ENCODE measurements around the gene CMSS1.

Gene CMSS1

DNA sequence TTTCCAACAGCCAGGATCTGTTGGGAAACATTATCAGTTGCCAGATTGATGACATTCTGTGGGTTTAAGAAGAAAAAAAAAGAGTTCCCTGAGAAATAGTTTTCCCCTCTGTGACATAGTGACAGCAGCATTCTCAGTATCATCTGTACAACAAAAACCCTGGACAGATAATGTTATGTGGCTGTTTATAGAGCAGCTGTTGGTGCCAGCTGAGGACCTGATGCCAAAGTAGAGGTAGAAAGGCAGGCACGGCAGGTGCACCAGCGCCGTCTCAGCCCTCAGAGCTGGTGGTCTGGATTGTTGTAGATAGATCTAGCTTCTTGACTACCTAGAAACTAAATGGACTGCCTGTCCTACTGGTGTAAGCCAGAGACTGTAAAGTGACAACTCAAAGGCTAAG, 352.8 kb downstream of the CMSS1 start:
- H3K9me3 ChIP-seq (ENCODE audit: insufficient read depth, low read depth, low read length) = no peaks in the 10 kb centered on the region

DNA sequence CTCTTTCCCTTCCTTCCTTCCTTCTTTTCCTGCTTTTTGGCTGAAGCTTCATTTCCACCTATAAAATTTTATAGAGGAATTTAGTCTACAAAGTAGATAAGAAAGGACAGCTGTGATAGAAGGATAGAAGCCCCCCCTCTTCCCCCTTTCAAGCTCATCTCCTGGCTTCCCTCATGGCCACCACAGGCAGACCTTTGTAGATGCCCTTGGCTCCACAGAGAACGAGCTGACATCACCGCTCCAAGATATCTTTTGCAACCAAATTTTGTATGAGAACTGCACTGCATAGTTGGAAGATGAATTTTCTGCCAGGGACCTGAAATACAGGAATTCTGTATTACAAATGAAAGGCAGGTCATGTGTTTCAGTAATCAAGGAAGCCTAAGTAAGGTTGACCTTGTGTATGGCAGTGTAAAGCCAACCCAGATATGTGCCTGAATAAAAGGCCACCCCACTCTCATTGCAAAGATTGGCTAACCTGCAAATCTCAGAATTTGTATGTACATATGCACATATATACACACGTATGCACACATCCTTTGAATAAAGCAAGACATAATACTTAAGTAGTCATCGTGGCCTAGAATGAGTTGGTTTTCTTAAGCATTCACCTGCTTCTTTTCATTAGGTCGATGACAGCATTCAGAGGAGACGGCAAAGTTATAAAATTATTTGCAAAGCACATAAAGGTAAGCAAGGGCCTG, 353.7 kb downstream of the CMSS1 start:
- no peak overlapping the region for H2BK12ac ChIP-seq (ENCODE audit: low read length)
- no peak overlapping the region for H2AFZ ChIP-seq (ENCODE audit: insufficient read depth, low read length, poor library complexity)
- H3K4ac ChIP-seq (ENCODE audit: low read depth, low read length) = no peak overlapping the region
- H3K27ac ChIP-seq (ENCODE audit: low read depth, low read length) = no peak overlapping the region
- H4K12ac ChIP-seq (ENCODE audit: low read depth, low read length) = no peak overlapping the region
- H2BK5ac ChIP-seq (ENCODE audit: low read depth, low read length, poor library complexity) = no peak overlapping the region
- no peak overlapping the region for H3K18ac ChIP-seq (ENCODE audit: low read length)
- H3K79me2 ChIP-seq (ENCODE audit: control insufficient read depth, insufficient read depth, low read length, poor library complexity) = no peaks in the 10 kb centered on the region
- H3K27me3 ChIP-seq (ENCODE audit: insufficient read depth, low read length) = no peaks in the 10 kb centered on the region
- H3K9me3 ChIP-seq (ENCODE audit: insufficient read depth, low read depth, low read length) = no peaks in the 10 kb centered on the region
- H3K36me3 ChIP-seq (ENCODE audit: control insufficient read depth in 1 of 2, insufficient read depth in 2 of 2, low read length in 2 of 2) = no peaks in the 10 kb centered on the region
- no peak overlapping the region for H3K23ac ChIP-seq (ENCODE audit: low read length)
- no peak overlapping the region for H3K4me3 ChIP-seq (ENCODE audit: low read depth, low read length)
- no peaks in the 10 kb centered on the region for H3K79me1 ChIP-seq (ENCODE audit: low read length)
- no peak overlapping the region for H2BK120ac ChIP-seq (ENCODE audit: insufficient read depth, low read length, poor library complexity)
- H3K4me1 ChIP-seq (ENCODE audit: control insufficient read depth in 1 of 2, insufficient read depth in 2 of 2, low read length in 2 of 2) = peaks cover 5 to 6% of the 10 kb centered on the region in 2 experiments
- H4K91ac ChIP-seq (ENCODE audit: low read depth, low read length) = no peak overlapping the region
- no CpG with 5 or more reads among the region's 6 CpGs for WGBS (ENCODE audit: extremely low coverage, insufficient coverage, insufficient read length)
- no peak overlapping the region for H4K8ac ChIP-seq (ENCODE audit: low read depth, low read length)
- H3K9ac ChIP-seq (ENCODE audit: low read length) = no peak overlapping the region
- DNase-seq = peak in 1 of 2 donors; percentile 53
- H3K14ac ChIP-seq (ENCODE audit: low read length) = no peak overlapping the region
- no peak overlapping the region for H2AK5ac ChIP-seq (ENCODE audit: low read length)
- no peak overlapping the region for H3K4me2 ChIP-seq (ENCODE audit: low read length)

More for the DNA sequence above, 352.8 kb downstream of the CMSS1 start:
- Histone ChIP-seq H3K23ac (ENCODE audit: low read length) (no peak overlapping the region), H2AFZ (ENCODE audit: insufficient read depth, low read length, poor library complexity) (no peak overlapping the region), H3K36me3 (ENCODE audit: control insufficient read depth in 1 of 2, insufficient read depth in 2 of 2, low read length in 2 of 2) (no peaks in the 10 kb centered on the region), H3K18ac (ENCODE audit: low read length) (no peak overlapping the region), H3K27me3 (ENCODE audit: insufficient read depth, low read length) (no peaks in the 10 kb centered on the region), H2AK5ac (ENCODE audit: low read length) (no peak overlapping the region), H3K4me3 (ENCODE audit: low read depth, low read length) (no peak overlapping the region), H3K79me1 (ENCODE audit: low read length) (no peaks in the 10 kb centered on the region), H3K9ac (ENCODE audit: low read length) (no peak overlapping the region), H4K8ac (ENCODE audit: low read depth, low read length) (no peak overlapping the region), H3K4ac (ENCODE audit: low read depth, low read length) (no peak overlapping the region), H4K12ac (ENCODE audit: low read depth, low read length) (no peak overlapping the region), H3K4me2 (ENCODE audit: low read length) (no peak overlapping the region), H4K91ac (ENCODE audit: low read depth, low read length) (no peak overlapping the region), H3K79me2 (ENCODE audit: control insufficient read depth, insufficient read depth, low read length, poor library complexity) (no peaks in the 10 kb centered on the region), H2BK120ac (ENCODE audit: insufficient read depth, low read length, poor library complexity) (no peak overlapping the region), H2BK12ac (ENCODE audit: low read length) (no peak overlapping the region), H3K4me1 (ENCODE audit: control insufficient read depth in 1 of 2, insufficient read depth in 2 of 2, low read length in 2 of 2) (peaks cover under 1% of the 10 kb centered on the region in 2 experiments), H2BK5ac (ENCODE audit: low read depth, low read length, poor library complexity) (no peak overlapping the region), H3K27ac (ENCODE audit: low read depth, low read length) (no peak overlapping the region), H3K14ac (ENCODE audit: low read length) (no peak overlapping the region)
- no peak for DNase-seq
- WGBS (ENCODE audit: extremely low coverage, insufficient coverage, insufficient read length) = no CpG with 5 or more reads among the region's 3 CpGs

DNA sequence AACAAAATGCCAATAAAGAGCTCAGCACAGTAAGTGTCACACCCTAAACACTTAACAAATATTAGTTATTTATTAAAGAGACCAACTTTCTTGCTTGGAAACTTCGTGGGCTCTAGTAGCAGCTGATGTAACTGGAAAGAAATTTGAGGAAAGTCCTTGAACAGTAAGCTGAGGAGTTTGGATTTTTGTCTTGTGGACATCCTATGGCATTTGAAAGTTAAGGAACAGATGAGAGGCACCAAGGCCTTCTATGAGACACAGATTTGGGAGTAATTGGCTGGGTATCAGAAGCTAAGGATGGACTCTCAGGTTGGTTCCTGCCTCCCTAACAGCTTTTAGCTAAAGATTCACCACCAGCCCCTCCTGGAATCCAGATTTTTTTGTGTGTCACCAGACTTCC, 356.3 kb downstream of the CMSS1 start:
- Histone ChIP-seq H4K12ac (ENCODE audit: low read depth, low read length) (no peak overlapping the region), H3K9me3 (ENCODE audit: insufficient read depth, low read depth, low read length) (peaks cover 1% of the 10 kb centered on the region), H4K8ac (ENCODE audit: low read depth, low read length) (no peak overlapping the region), H3K4me3 (ENCODE audit: low read depth, low read length) (no peak overlapping the region), H3K14ac (ENCODE audit: low read length) (no peak overlapping the region), H3K4ac (ENCODE audit: low read depth, low read length) (no peak overlapping the region), H2BK12ac (ENCODE audit: low read length) (no peak overlapping the region), H2AK5ac (ENCODE audit: low read length) (no peak overlapping the region), H4K91ac (ENCODE audit: low read depth, low read length) (no peak overlapping the region), H3K79me1 (ENCODE audit: low read length) (no peaks in the 10 kb centered on the region), H3K27me3 (ENCODE audit: insufficient read depth, low read length) (no peaks in the 10 kb centered on the region), H3K18ac (ENCODE audit: low read length) (no peak overlapping the region), H2AFZ (ENCODE audit: insufficient read depth, low read length, poor library complexity) (no peak overlapping the region), H3K36me3 (ENCODE audit: control insufficient read depth in 1 of 2, insufficient read depth in 2 of 2, low read length in 2 of 2) (peaks cover 0 to 2% of the 10 kb centered on the region in 2 experiments), H2BK5ac (ENCODE audit: low read depth, low read length, poor library complexity) (no peak overlapping the region), H3K9ac (ENCODE audit: low read length) (no peak overlapping the region), H2BK120ac (ENCODE audit: insufficient read depth, low read length, poor library complexity) (no peak overlapping the region), H3K79me2 (ENCODE audit: control insufficient read depth, insufficient read depth, low read length, poor library complexity) (no peaks in the 10 kb centered on the region), H3K4me2 (ENCODE audit: low read length) (no peak overlapping the region), H3K23ac (ENCODE audit: low read length) (no peak overlapping the region), H3K4me1 (ENCODE audit: control insufficient read depth in 1 of 2, insufficient read depth in 2 of 2, low read length in 2 of 2) (peaks cover 5 to 6% of the 10 kb centered on the region in 2 experiments), H3K27ac (ENCODE audit: low read depth, low read length) (no peak overlapping the region)
- DNase-seq = no peak
- no CpG with 5 or more reads among the region's 1 CpG for WGBS (ENCODE audit: extremely low coverage, insufficient coverage, insufficient read length)

DNA sequence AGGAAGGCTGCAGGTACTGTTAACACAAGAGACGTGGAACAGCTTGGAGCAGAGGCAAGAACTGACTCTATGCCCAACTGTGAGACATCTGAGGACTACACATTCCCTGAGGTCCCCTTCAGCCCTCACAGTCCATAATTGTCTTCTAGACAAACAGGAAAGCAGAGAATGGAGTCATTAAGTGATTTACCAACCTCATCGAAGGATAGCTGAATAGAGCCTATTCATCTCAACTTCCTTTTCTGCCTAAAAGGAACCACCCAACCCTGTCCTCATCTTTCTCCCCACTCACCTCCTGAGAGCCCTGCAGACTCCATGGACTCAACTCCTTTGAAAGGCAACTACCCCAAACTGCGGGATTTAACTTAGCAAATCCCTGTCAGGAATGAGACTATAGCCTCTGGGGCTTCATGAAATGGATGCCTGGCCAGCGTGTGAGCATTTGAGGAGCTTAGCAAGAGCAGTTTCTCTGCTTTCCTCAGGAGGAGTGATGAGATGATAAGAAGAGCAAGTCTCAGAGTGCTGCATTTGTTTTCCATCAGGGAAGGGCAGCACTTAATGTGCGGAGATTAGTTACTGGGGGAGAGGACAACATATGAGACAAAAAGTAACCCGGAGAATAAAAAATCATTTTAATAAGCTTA, 358.1 kb downstream of the CMSS1 start:
- Histone ChIP-seq H3K4me3 (ENCODE audit: low read depth, low read length) (no peak overlapping the region), H3K23ac (ENCODE audit: low read length) (no peak overlapping the region), H2AFZ (ENCODE audit: insufficient read depth, low read length, poor library complexity) (no peak overlapping the region), H3K9me3 (ENCODE audit: insufficient read depth, low read depth, low read length) (peaks cover 8% of the 10 kb centered on the region), H3K4me2 (ENCODE audit: low read length) (no peak overlapping the region), H3K18ac (ENCODE audit: low read length) (no peak overlapping the region), H2BK12ac (ENCODE audit: low read length) (no peak overlapping the region), H4K8ac (ENCODE audit: low read depth, low read length) (no peak overlapping the region), H3K27ac (ENCODE audit: low read depth, low read length) (no peak overlapping the region), H3K4ac (ENCODE audit: low read depth, low read length) (no peak overlapping the region), H3K79me1 (ENCODE audit: low read length) (no peaks in the 10 kb centered on the region), H3K4me1 (ENCODE audit: control insufficient read depth in 1 of 2, insufficient read depth in 2 of 2, low read length in 2 of 2) (peaks cover 5 to 6% of the 10 kb centered on the region in 2 experiments), H4K91ac (ENCODE audit: low read depth, low read length) (no peak overlapping the region), H4K12ac (ENCODE audit: low read depth, low read length) (no peak overlapping the region), H2BK120ac (ENCODE audit: insufficient read depth, low read length, poor library complexity) (no peak overlapping the region), H2BK5ac (ENCODE audit: low read depth, low read length, poor library complexity) (no peak overlapping the region), H3K79me2 (ENCODE audit: control insufficient read depth, insufficient read depth, low read length, poor library complexity) (no peaks in the 10 kb centered on the region), H3K14ac (ENCODE audit: low read length) (no peak overlapping the region), H2AK5ac (ENCODE audit: low read length) (no peak overlapping the region), H3K36me3 (ENCODE audit: control insufficient read depth in 1 of 2, insufficient read depth in 2 of 2, low read length in 2 of 2) (peaks cover 0 to 5% of the 10 kb centered on the region in 2 experiments), H3K9ac (ENCODE audit: low read length) (no peak overlapping the region), H3K27me3 (ENCODE audit: insufficient read depth, low read length) (no peaks in the 10 kb centered on the region)
- WGBS (ENCODE audit: extremely low coverage, insufficient coverage, insufficient read length) = no CpG with 5 or more reads among the region's 6 CpGs
- DNase-seq = no peak
